HG03064 (cell line): Measurements from ENCODE around the gene NSMCE3.

Experiments used
- ATAC-seq: cut with Tn5 transposase; IDR thresholded peaks from one replicate; pipeline ENCODE4 v1.9.1; 2021; ENCODE audit warnings: low read depth; ENCODE audit not compliant: unreplicated experiment

The NSMCE3 gene

GRCh38 chr15:29269485-29270168 lies at the start of gene NSMCE3:
Gene NSMCE3, minus strand, starts transcription at chr15:29269822. Its CDS starts 117 bp downstream, at chr15:29269705.
- peak; percentile 87 for ATAC-seq

- ATAC-seq: no peak
Measured at GRCh38 chr15:29316422-29316821, 46.8 kb upstream of the NSMCE3 start.

GRCh38 chr15:29312387-29312786 lies 42.8 kb upstream of the NSMCE3 start:
- no peak for ATAC-seq

GRCh38 chr15:29311696-29312095 lies 42.1 kb upstream of the NSMCE3 start:
- no peak for ATAC-seq

- no peak for ATAC-seq
Measured at GRCh38 chr15:29309139-29309538, 39.5 kb upstream of the NSMCE3 start.

GRCh38 chr15:29308299-29308698 lies 38.7 kb upstream of the NSMCE3 start:
- ATAC-seq: no peak

GRCh38 chr15:29305556-29305955 lies 35.9 kb upstream of the NSMCE3 start:
- ATAC-seq: no peak

- ATAC-seq: no peak
Measured at GRCh38 chr15:29302871-29303270, 33.2 kb upstream of the NSMCE3 start.

GRCh38 chr15:29299784-29300183 lies 30.2 kb upstream of the NSMCE3 start:
- ATAC-seq: no peak

- no peak for ATAC-seq
Measured at GRCh38 chr15:29299331-29299730, 29.7 kb upstream of the NSMCE3 start.

GRCh38 chr15:29294732-29295325 lies 25.2 kb upstream of the NSMCE3 start:
- no peak for ATAC-seq

GRCh38 chr15:29291067-29291845 lies 21.6 kb upstream of the NSMCE3 start:
- no peak for ATAC-seq

- no peak for ATAC-seq
Measured at GRCh38 chr15:29289173-29289572, 19.6 kb upstream of the NSMCE3 start.

- no peak for ATAC-seq
Measured at GRCh38 chr15:29285386-29285785, 15.8 kb upstream of the NSMCE3 start.

GRCh38 chr15:29283381-29283780 lies 13.8 kb upstream of the NSMCE3 start:
- ATAC-seq: no peak

- ATAC-seq: no peak
Measured at GRCh38 chr15:29280514-29280913, 10.9 kb upstream of the NSMCE3 start.

- no peak for ATAC-seq
Measured at GRCh38 chr15:29278436-29279105, 8.9 kb upstream of the NSMCE3 start.

- no peak for ATAC-seq
Measured at GRCh38 chr15:29276366-29276765, 6.7 kb upstream of the NSMCE3 start.

GRCh38 chr15:29275855-29276254 lies 6.2 kb upstream of the NSMCE3 start:
- no peak for ATAC-seq

- no peak for ATAC-seq
Measured at GRCh38 chr15:29274946-29275345, 5.3 kb upstream of the NSMCE3 start.

GRCh38 chr15:29272219-29272618 lies 2.6 kb upstream of the NSMCE3 start:
- ATAC-seq: no peak
